WERI-Rb-1 (cell line): Measurements from ENCODE around the gene PTPRN2.

Experiments used
- DNase-seq: peaks from one replicate; pipeline ENCODE4 v3.0.0-alpha.2; 2020
- H3K27ac ChIP-seq: fragments of 250-450 bp; sonication (Bioruptor Pico); 2 replicates; pipeline ENCODE4 v1.5.1; 2020; ENCODE audit warnings: mild to moderate bottlenecking, moderate library complexity
- H3K27me3 ChIP-seq: fragments of 250-450 bp; sonication (Bioruptor Pico); 2 replicates; pipeline ENCODE4 v1.5.1; 2021; ENCODE audit warnings: mild to moderate bottlenecking, low read depth, moderate library complexity; ENCODE audit not compliant: insufficient read depth, severe bottlenecking
- H3K36me3 ChIP-seq: fragments of 250-450 bp; sonication (Bioruptor Pico); 2 replicates; pipeline ENCODE4 v1.5.1; 2020; ENCODE audit warnings: mild to moderate bottlenecking, moderate library complexity
- H3K4me3 ChIP-seq: 2 replicates; pipeline ENCODE4 v1.5.1; 2011; ENCODE audit warnings: low read depth, mild to moderate bottlenecking, control low read depth, low read length
- H3K9me3 ChIP-seq: fragments of 250-450 bp; sonication (Bioruptor Pico); 2 replicates; pipeline ENCODE4 v1.5.1; 2021; ENCODE audit warnings: mild to moderate bottlenecking, moderate library complexity; ENCODE audit not compliant: severe bottlenecking
- CTCF ChIP-seq: IDR thresholded peaks from 2 replicates; pipeline ENCODE4 v1.5.1; 2011; ENCODE audit warnings: low read depth, mild to moderate bottlenecking, control low read depth, inconsistent platforms, low read length

PTPRN2 gene

GRCh38 chr7:157839672-157840167, 747.9 kb downstream of the PTPRN2 start:
- no peaks in the 10 kb centered on the region for H3K27me3 ChIP-seq
- TF ChIP-seq CTCF = no peak
- no peaks in the 10 kb centered on the region for H3K36me3 ChIP-seq
- no peak overlapping the region for H3K4me3 ChIP-seq
- no peak overlapping the region for H3K27ac ChIP-seq
- H3K9me3 ChIP-seq = no peaks in the 10 kb centered on the region
- no peak for DNase-seq

GRCh38 chr7:157839226-157839625, 748.4 kb downstream of the PTPRN2 start:
- Histone ChIP-seq H3K27me3 (no peaks in the 10 kb centered on the region), H3K36me3 (no peaks in the 10 kb centered on the region), H3K9me3 (no peaks in the 10 kb centered on the region), H3K27ac (no peak overlapping the region), H3K4me3 (no peak overlapping the region)
- no peak for TF ChIP-seq CTCF
- no peak for DNase-seq

- no peak for DNase-seq
- no peaks in the 10 kb centered on the region for H3K36me3 ChIP-seq
- no peaks in the 10 kb centered on the region for H3K9me3 ChIP-seq
- TF ChIP-seq CTCF = no peak
- no peak overlapping the region for H3K27ac ChIP-seq
- H3K4me3 ChIP-seq = no peak overlapping the region
- no peaks in the 10 kb centered on the region for H3K27me3 ChIP-seq
These were observed 750.1 kb downstream of the PTPRN2 start for GRCh38 chr7:157837561-157837960.

DNA sequence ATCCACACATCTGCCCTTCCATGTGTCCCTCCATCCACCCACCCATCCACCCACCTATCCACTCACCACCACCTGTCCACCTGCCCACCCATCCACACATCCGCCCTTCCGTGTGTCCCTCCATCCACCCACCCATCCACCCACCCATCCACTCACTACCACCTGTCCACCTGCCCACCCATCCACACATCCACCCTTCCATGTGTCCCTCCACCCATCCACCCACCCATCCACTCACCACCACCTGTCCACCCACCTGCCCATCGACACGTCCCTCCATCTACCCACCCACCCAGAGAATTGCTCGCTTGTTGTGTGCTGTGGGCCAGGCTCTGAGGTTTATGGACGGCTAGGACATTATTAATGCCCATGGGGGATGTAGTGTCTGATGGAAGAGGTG, 750.6 kb downstream of the PTPRN2 start:
- Histone ChIP-seq H3K27ac (no peak overlapping the region), H3K36me3 (no peaks in the 10 kb centered on the region), H3K9me3 (no peaks in the 10 kb centered on the region), H3K27me3 (no peaks in the 10 kb centered on the region), H3K4me3 (no peak overlapping the region)
- TF ChIP-seq CTCF = no peak
- no peak for DNase-seq

GRCh38 chr7:157834501-157835163, 753.0 kb downstream of the PTPRN2 start:
- DNase-seq = no peak
- Histone ChIP-seq H3K27ac (no peak overlapping the region), H3K27me3 (no peaks in the 10 kb centered on the region), H3K4me3 (no peak overlapping the region), H3K36me3 (no peaks in the 10 kb centered on the region), H3K9me3 (no peaks in the 10 kb centered on the region)
- TF ChIP-seq CTCF = no peak
